B cell (primary cell): ENCODE results near the gene LCORL. TPM values are rescaled to one million over a fixed set of nuclear protein-coding genes. Genes with fewer than 3 reads are reported as not detected.
A peak's percentile ranks its signal among the peaks of the same experiment; 100 is the strongest.

ENCODE experiments used
- ATAC-seq: fragments of 200-7000 bp; cut with Tn5 transposase; one replicate; pipeline ENCODE4 v1.10.0; 2021; ENCODE audit warnings: low read depth, mild to moderate bottlenecking, moderate number of reproducible peaks, moderate library complexity
- CTCF ChIA-PET: fragments of 350-600 bp; sonication (Branson Sonifier 250); formaldehyde crosslinking; loops from one replicate; lab custom pipeline; 2021; ENCODE audit warnings: antibody characterized with exemption, inconsistent platforms; lab: Charles Lee
- POLR2A ChIA-PET: fragments of 350-600 bp; sonication (Branson Sonifier 250); formaldehyde crosslinking; loops from one replicate; lab custom pipeline; 2021; ENCODE audit warnings: antibody characterized with exemption; lab: Charles Lee
- DNase-seq: peaks from one replicate; pipeline ENCODE4 v3.0.0; 2013
- H2AFZ ChIP-seq: 2 replicates; pipeline ENCODE4 v1.6.1; 2012; ENCODE audit warnings: mild to moderate bottlenecking, low read depth, low read length; ENCODE audit not compliant: insufficient read depth, poor library complexity, severe bottlenecking
- H3K27ac ChIP-seq, 2 donors: 1 replicate in 1 of 2; 2 replicates in 1 of 2; pipeline ENCODE4 v1.5.1; 2012 to 2013; ENCODE audit warnings: low read length in 2 of 2, mild to moderate bottlenecking in 2 of 2, moderate library complexity in 1 of 2
- H3K27me3 ChIP-seq, 4 experiments: fragments of 200-600 bp in 1 of 4; sonication (generic) in 1 of 4; replicated peaks in 1 of 4; 1 replicate in 2 of 4; 2 replicates in 2 of 4; pipeline versions ENCODE4 v1.6.1 to v1.7.0; 2013 to 2016; ENCODE audit warnings: low read length in 3 of 4, mild to moderate bottlenecking in 2 of 4, mixed read lengths in 1 of 4, moderate library complexity in 1 of 4; ENCODE audit not compliant: insufficient read depth in 4 of 4, control insufficient read depth in 3 of 4; ENCODE audit errors: control extremely low read depth in 1 of 4
- H3K36me3 ChIP-seq, 2 experiments: replicated peaks in 1 of 2; 1 replicate in 1 of 2; 2 replicates in 1 of 2; pipeline versions ENCODE4 v1.6.1 to v1.7.1; 2013; ENCODE audit warnings: low read length in 1 of 2; ENCODE audit not compliant: insufficient read depth in 2 of 2, control insufficient read depth in 1 of 2; ENCODE audit errors: control extremely low read depth in 1 of 2, extremely low read depth in 1 of 2
- H3K4me1 ChIP-seq, 2 donors: fragments of 200-600 bp in 1 of 2; sonication (generic) in 1 of 2; 1 replicate in 1 of 2; 2 replicates in 1 of 2; pipeline versions ENCODE4 v1.5.1 to v1.6.1; 2013 to 2017; ENCODE audit warnings: low read length in 2 of 2; ENCODE audit not compliant: control insufficient read depth in 2 of 2, insufficient read depth in 2 of 2
- H3K4me2 ChIP-seq: replicated peaks from 2 replicates; pipeline ENCODE3; 2012; ENCODE audit warnings: mild to moderate bottlenecking, low read depth, low read length; ENCODE audit not compliant: poor library complexity, severe bottlenecking
- H3K4me3 ChIP-seq, 5 experiments: fragments of 200-600 bp in 1 of 5; sonication (generic) in 1 of 5; 1 replicate in 3 of 5; 2 replicates in 2 of 5; pipeline versions ENCODE4 v1.5.1 to v1.7.0; 2011 to 2016; ENCODE audit warnings: low read length in 4 of 5, mild to moderate bottlenecking in 4 of 5, low read depth in 2 of 5, control low read depth in 1 of 5, moderate library complexity in 1 of 5; ENCODE audit not compliant: insufficient read depth in 1 of 5; ENCODE audit errors: control extremely low read depth in 1 of 5, extremely low read depth in 1 of 5
- H3K79me2 ChIP-seq: fragments of 200-600 bp; sonication (generic); one replicate; pipeline ENCODE4 v1.6.0; 2016; ENCODE audit warnings: low read length; ENCODE audit not compliant: control insufficient read depth, insufficient read depth
- H3K9ac ChIP-seq: fragments of 200-600 bp; sonication (generic); 2 replicates; pipeline ENCODE4 v1.6.1; 2017; ENCODE audit warnings: mild to moderate bottlenecking, low read length, moderate library complexity
- H3K9me3 ChIP-seq, 3 donors: one replicate each; pipeline versions ENCODE4 v1.6.1 to v1.7.1; 2013; ENCODE audit warnings: low read length in 2 of 3; ENCODE audit not compliant: control insufficient read depth in 2 of 3, insufficient read depth in 1 of 3; ENCODE audit errors: control extremely low read depth in 1 of 3
- H4K20me1 ChIP-seq: 2 replicates; pipeline ENCODE4 v1.6.0; 2012; ENCODE audit warnings: mild to moderate bottlenecking, low read length; ENCODE audit not compliant: insufficient read depth, control insufficient read depth, poor library complexity, severe bottlenecking
- H3K27ac Mint-ChIP-seq: one replicate; pipeline ENCODE4 v1.8.0; 2021; ENCODE audit warnings: mixed read lengths
- H3K27me3 Mint-ChIP-seq: one replicate; pipeline ENCODE4 v1.8.0; 2021; ENCODE audit warnings: mixed read lengths
- H3K4me1 Mint-ChIP-seq: one replicate; pipeline ENCODE4 v1.8.0; 2021; ENCODE audit warnings: mixed read lengths
- H3K4me3 Mint-ChIP-seq: one replicate; pipeline ENCODE4 v1.8.0; 2021; ENCODE audit warnings: mixed read lengths
- H3K9me3 Mint-ChIP-seq: one replicate; pipeline ENCODE4 v1.8.0; 2022; ENCODE audit warnings: mixed read lengths; ENCODE audit not compliant: insufficient read depth
- EZH2 ChIP-seq: IDR thresholded peaks from 2 replicates; pipeline ENCODE4 v1.6.1; 2012; ENCODE audit warnings: borderline replicate concordance, low read depth, mild to moderate bottlenecking, moderate library complexity, low read length; ENCODE audit not compliant: insufficient read depth, poor library complexity, severe bottlenecking
- WGBS: methylation state at CpG from one replicate; pipeline ENCODE4 v1.1.5; 2013; ENCODE audit warnings: missing lambda C conversion rate; ENCODE audit not compliant: insufficient coverage; 5-methylcytosine and 5-hydroxymethylcytosine counted together
- intact Hi-C: fragments of 100-400 bp; cut with micrococcal nuclease; formaldehyde crosslinking; loops from one replicate; pipeline ENCODE4 v1.10.0; 2022
- polyA plus RNA-seq: library from polyadenylated mRNA; depleted of rRNA; stranded (reverse); fragments of >200 nt; gene quantifications from 2 replicates; pipeline ENCODE4 v1.2.3, GENCODE V29; 2012
- total RNA-seq, 2 donors: library from RNA; stranded (reverse); fragments of 120-200 nt in 1 of 2; gene quantifications; 1 replicate in 1 of 2; 2 replicates in 1 of 2; pipeline versions ENCODE4 v1.2.3 to v1.2.4, GENCODE V29; 2013 to 2022
- TF ChIP-seq, protein P1 (sequence below): fragments of 200-600 bp; IDR thresholded peaks from one replicate; pipeline ENCODE4 v1.8.0; 2022; ENCODE audit warnings: antibody characterized with exemption, mild to moderate bottlenecking

Gene LCORL
- total and polyA plus RNA-seq, 2 donors (not counting 1 experiment from before 2014, with no cell fraction given): 1.2 to 31.3 TPM

DNA sequence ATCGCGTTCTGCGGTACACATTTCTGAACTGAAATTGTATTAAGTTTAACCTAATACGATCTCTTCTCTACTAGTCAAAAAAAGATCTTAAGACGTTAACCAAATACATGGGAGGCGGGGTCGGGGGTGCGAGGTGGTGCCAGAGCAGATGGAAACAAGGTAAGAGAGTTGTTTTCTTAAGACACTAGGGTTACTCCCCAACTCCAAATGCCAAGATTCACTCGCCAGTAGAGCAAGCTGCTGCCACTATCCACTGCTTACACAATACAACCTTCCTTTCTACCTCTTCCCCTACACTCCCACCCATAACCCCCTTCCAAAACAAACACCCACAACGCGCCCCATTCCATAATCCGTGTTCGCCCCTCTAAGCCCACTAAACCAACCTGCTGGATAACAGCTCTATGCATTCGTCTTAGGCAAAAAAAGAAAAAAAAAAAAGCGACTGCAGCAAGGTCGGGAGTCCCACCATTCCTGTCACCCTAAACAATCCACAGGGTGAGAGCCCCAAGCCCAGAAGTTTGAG lies 1.3 kb downstream of the LCORL start:
- ATAC-seq: no peak
- CTCF ChIA-PET: interaction anchor here (1.1 kb wide), 1 partner anchor 9 kb away, joined by 5 read pairs; no protein-coding TSS in a partner anchor
- POLR2A ChIA-PET: interaction anchor here (0.6 kb wide), 1 partner anchor 505 kb away, joined by 3 read pairs; the partner anchor contains the start of gene CLRN2

DNA sequence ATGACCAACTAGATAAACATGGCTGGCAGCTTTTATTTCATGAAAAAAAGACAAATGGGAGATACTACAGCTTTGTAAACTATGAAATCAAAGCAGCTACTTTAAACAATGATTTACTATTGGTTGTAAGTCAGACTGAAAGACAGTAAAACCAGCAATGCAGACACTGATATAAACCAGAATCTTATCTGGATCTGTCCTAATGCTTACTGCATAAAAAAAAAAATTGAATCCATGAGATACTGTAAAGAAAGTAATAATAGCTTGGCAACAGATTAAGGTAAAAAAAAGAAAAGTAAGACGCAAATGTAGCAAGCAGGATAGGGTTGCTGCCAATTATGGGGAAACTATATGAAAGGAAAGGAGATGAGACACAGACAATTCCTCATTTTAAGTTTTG lies 7.3 kb downstream of the LCORL start:
- POLR2A ChIA-PET: no interaction called here
- no peak overlapping the region for H3K27ac ChIP-seq
- CTCF ChIA-PET: no interaction called here
- TF ChIP-seq, protein P1, sequence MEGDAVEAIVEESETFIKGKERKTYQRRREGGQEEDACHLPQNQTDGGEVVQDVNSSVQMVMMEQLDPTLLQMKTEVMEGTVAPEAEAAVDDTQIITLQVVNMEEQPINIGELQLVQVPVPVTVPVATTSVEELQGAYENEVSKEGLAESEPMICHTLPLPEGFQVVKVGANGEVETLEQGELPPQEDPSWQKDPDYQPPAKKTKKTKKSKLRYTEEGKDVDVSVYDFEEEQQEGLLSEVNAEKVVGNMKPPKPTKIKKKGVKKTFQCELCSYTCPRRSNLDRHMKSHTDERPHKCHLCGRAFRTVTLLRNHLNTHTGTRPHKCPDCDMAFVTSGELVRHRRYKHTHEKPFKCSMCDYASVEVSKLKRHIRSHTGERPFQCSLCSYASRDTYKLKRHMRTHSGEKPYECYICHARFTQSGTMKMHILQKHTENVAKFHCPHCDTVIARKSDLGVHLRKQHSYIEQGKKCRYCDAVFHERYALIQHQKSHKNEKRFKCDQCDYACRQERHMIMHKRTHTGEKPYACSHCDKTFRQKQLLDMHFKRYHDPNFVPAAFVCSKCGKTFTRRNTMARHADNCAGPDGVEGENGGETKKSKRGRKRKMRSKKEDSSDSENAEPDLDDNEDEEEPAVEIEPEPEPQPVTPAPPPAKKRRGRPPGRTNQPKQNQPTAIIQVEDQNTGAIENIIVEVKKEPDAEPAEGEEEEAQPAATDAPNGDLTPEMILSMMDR: no peak
- no peak for TF ChIP-seq EZH2
- peaks cover 0 to 5% of the 10 kb centered on the region in 2 donors for H3K4me1 ChIP-seq
- no CpG with 5 or more reads among the region's 1 CpG for WGBS
- intact Hi-C loops: no loop called here
- H3K27ac Mint-ChIP-seq: no peak overlapping the region
- no peak overlapping the region for H3K9ac ChIP-seq
- ATAC-seq (no peak), DNase-seq (no peak)
- no peaks in the 10 kb centered on the region for H3K36me3 ChIP-seq
- no peak overlapping the region for H3K4me3 ChIP-seq
- no peaks in the 10 kb centered on the region for H3K9me3 Mint-ChIP-seq
- no peaks in the 10 kb centered on the region for H3K27me3 Mint-ChIP-seq
- peaks cover 74% of the 10 kb centered on the region for H4K20me1 ChIP-seq
- H3K27me3 ChIP-seq: no peaks in the 10 kb centered on the region
- H3K4me2 ChIP-seq: no peak overlapping the region
- H2AFZ ChIP-seq: no peak overlapping the region
- H3K4me3 Mint-ChIP-seq: no peak overlapping the region
- peaks cover 34% of the 10 kb centered on the region for H3K4me1 Mint-ChIP-seq
- peaks cover 96% of the 10 kb centered on the region for H3K79me2 ChIP-seq
- H3K9me3 ChIP-seq: no peaks in the 10 kb centered on the region

More for the DNA sequence above, 1.3 kb downstream of the LCORL start:
- H2AFZ ChIP-seq: peak overlapping the region; percentile 95
- peak overlapping the region; percentile 96 for H3K4me3 Mint-ChIP-seq
- H3K9ac ChIP-seq: peak overlapping the region; percentile 92
- H4K20me1 ChIP-seq: peaks cover 40% of the 10 kb centered on the region
- no peak for DNase-seq
- H3K36me3 ChIP-seq: no peaks in the 10 kb centered on the region
- H3K9me3 Mint-ChIP-seq: no peaks in the 10 kb centered on the region
- H3K9me3 ChIP-seq: no peaks in the 10 kb centered on the region
- intact Hi-C loops: loop anchor here (5.0 kb wide), 2 partner anchors 423 to 1793 kb away; partner anchors contain the start of gene TAPT1
- TF ChIP-seq EZH2: no peak
- TF ChIP-seq, protein P1: no peak
- peaks cover 14 to 18% of the 10 kb centered on the region in 2 donors for H3K4me1 ChIP-seq
- peak overlapping the region in 1 of 2 donors; percentile 88 for H3K27ac ChIP-seq
- WGBS: 2% methylated on average over 5 of the region's 16 CpGs
- peaks cover 55% of the 10 kb centered on the region for H3K79me2 ChIP-seq
- no peaks in the 10 kb centered on the region for H3K27me3 ChIP-seq
- H3K4me1 Mint-ChIP-seq: peaks cover 26% of the 10 kb centered on the region
- H3K4me2 ChIP-seq: peak overlapping the region; percentile 95
- peak overlapping the region; percentile 35 to 98 (median 79) for H3K4me3 ChIP-seq
- peak overlapping the region; percentile 87 for H3K27ac Mint-ChIP-seq
- H3K27me3 Mint-ChIP-seq: peaks cover under 1% of the 10 kb centered on the region
